Measurements from ENCODE around the gene PATZ1. TPM values are rescaled to one million over a fixed set of nuclear protein-coding genes. Genes with fewer than 3 reads are reported as not detected.
A peak's percentile ranks its signal among the peaks of the same experiment; 100 is the strongest.

PATZ1 gene
- total and polyA plus RNA-seq, 2 donors (not counting 3 experiments of a cell fraction or from before 2014, with no cell fraction given): 19.7 to 23.7 TPM

DNA sequence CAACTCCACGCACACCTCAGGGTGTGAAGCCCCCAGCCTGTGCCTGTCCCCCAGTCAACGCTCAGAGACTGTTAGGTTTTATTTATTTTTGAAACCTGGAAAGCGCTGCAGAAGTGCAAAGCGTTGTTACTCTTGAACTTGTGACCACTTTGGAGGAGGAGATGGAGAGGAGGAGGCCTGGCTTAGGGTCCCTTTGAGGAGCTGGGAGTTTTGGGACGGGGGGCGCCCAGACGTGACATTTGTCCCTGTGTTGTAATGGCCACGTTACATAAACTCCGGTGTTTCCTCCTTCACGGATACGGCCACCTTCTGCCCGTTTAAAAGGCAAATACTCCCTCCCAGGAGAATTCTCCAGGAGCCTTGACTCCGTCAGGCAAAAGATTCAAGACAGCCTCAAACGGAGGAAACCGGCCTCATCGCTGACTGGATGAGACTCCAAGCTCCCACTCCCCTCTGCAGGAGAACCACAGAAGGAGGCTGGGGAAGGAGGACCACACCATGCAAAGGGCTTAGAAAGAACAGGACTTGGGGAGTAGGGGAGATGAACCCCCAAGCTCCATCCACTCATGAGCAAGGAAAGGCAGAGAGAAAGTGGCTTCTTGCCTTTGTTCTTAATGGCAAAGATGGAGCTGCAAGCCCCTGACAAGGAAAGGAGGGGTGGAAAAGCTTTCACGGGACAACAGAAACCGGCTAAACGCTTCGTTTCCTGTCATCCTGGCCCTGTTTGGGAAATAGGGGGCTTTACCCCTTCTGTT lies 54.5 kb downstream of the PATZ1 start:
- H2AFZ ChIP-seq (ENCODE audit: low read depth, low read length): peak overlapping the region; percentile 86
- H3K4me2 ChIP-seq (ENCODE audit: insufficient read depth, low read length): peak overlapping the region; percentile 77
- H3K9ac ChIP-seq (replicated peaks; ENCODE audit: extremely low read depth, insufficient read depth, low read length): peak overlapping the region; percentile 73
- POLR2A ChIA-PET: interaction anchor here (1.7 kb wide), 1 partner anchor 22 kb away, joined by 6 read pairs; no protein-coding TSS in a partner anchor
- CTCF ChIA-PET: interaction anchor here (1.0 to 4.7 kb wide), 15 partner anchors 9 to 318 kb away, joined by 3 to 79 read pairs (median 6); partner anchors contain the start of gene LIMK2
- intact Hi-C loops (cut with micrococcal nuclease): loop anchor here (1.0 to 5.0 kb wide), 3 partner anchors 22 to 79 kb away; partner anchors contain the start of gene LIMK2
- no peak for FAIRE-seq
- peaks cover 45% of the 10 kb centered on the region for H3K4me1 ChIP-seq (ENCODE audit: control insufficient read depth, extremely low read depth, insufficient read depth, low read length)
- peaks cover 0 to 7% of the 10 kb centered on the region in 2 experiments for H3K36me3 ChIP-seq (ENCODE audit: control insufficient read depth in 2 of 2, extremely low read depth in 1 of 2, insufficient read depth in 2 of 2, low read length in 2 of 2)
- H3K27ac ChIP-seq (ENCODE audit: insufficient read depth, low read depth, low read length): no peak overlapping the region
- H4K20me1 ChIP-seq (replicated peaks; ENCODE audit: control insufficient read depth, extremely low read depth, insufficient read depth, low read length): no peaks in the 10 kb centered on the region
- BruUV-seq (replicated peaks): no TSS peak
- dilution Hi-C loops (cut with MboI; ENCODE audit: extremely low pct_ligation_motif_present, low sequenced_read_pairs): no loop called here
- H3K4me3 ChIP-seq (replicated peaks in 1 of 3; ENCODE audit: insufficient read depth in 1 of 3, low read depth in 1 of 3, low read length in 3 of 3): peak overlapping the region; percentile 22 to 71 (median 45)
- H3K27me3 ChIP-seq (ENCODE audit: control insufficient read depth in 2 of 2, insufficient read depth in 2 of 2, low read length in 2 of 2): no peaks in the 10 kb centered on the region
- peak; percentile 68 for DNase-seq (ENCODE audit: low read depth, low spot score)
- no peaks in the 10 kb centered on the region for H3K9me3 ChIP-seq (replicated peaks; ENCODE audit: control insufficient read depth, insufficient read depth, low read length)
- no peaks in the 10 kb centered on the region for H3K79me2 ChIP-seq (ENCODE audit: control insufficient read depth, insufficient read depth, low read length)
- TF ChIP-seq POLR2AphosphoS5 (IDR thresholded peaks at IDR 0.05; ENCODE audit: insufficient read depth, low read depth, low read length): no peak
- no peak for TF ChIP-seq EZH2 (IDR thresholded peaks at IDR 0.05; ENCODE audit: borderline replicate concordance, low read depth, low read length, severe bottlenecking)
- TF ChIP-seq POLR2A (IDR thresholded peaks at IDR 0.05; ENCODE audit: low read depth, low read length): no peak
- no peak for TF ChIP-seq MAX (IDR thresholded peaks at IDR 0.05; ENCODE audit: insufficient read depth, insufficient read length)
- no peak for TF ChIP-seq MYC (IDR thresholded peaks at IDR 0.05; ENCODE audit: low read depth, low read length)
- TF ChIP-seq JUN (IDR thresholded peaks at IDR 0.05; ENCODE audit: borderline replicate concordance, insufficient read depth, insufficient read length, low read depth): no peak
- no peak for TF ChIP-seq FOS (IDR thresholded peaks at IDR 0.05; ENCODE audit: borderline replicate concordance, insufficient read depth, low read length)
- TF ChIP-seq, protein P1, sequence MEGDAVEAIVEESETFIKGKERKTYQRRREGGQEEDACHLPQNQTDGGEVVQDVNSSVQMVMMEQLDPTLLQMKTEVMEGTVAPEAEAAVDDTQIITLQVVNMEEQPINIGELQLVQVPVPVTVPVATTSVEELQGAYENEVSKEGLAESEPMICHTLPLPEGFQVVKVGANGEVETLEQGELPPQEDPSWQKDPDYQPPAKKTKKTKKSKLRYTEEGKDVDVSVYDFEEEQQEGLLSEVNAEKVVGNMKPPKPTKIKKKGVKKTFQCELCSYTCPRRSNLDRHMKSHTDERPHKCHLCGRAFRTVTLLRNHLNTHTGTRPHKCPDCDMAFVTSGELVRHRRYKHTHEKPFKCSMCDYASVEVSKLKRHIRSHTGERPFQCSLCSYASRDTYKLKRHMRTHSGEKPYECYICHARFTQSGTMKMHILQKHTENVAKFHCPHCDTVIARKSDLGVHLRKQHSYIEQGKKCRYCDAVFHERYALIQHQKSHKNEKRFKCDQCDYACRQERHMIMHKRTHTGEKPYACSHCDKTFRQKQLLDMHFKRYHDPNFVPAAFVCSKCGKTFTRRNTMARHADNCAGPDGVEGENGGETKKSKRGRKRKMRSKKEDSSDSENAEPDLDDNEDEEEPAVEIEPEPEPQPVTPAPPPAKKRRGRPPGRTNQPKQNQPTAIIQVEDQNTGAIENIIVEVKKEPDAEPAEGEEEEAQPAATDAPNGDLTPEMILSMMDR (IDR thresholded peaks at IDR 0.05; ENCODE audit: extremely low read depth in 1 of 2, insufficient read depth in 1 of 2, low read depth in 1 of 2, low read length in 2 of 2): no peak
- TF ChIP-seq GATA2 (IDR thresholded peaks at IDR 0.05; ENCODE audit: insufficient read depth, insufficient read length, low read depth, low read length): no peak
- no peaks in the 10 kb centered on the region for H3K9me1 ChIP-seq (replicated peaks; ENCODE audit: control insufficient read depth, extremely low read depth, insufficient read depth, low read length)
